NOMO-1 (cell line): ENCODE measurements around the gene MGAT3.
"Not testable (repeated sequence)": the region's sequence is repeated elsewhere in the genome, so short reads cannot be mapped to it uniquely, and the experiment has no call there.

Experiments used
- DNase-seq, 2 experiments: peaks; one replicate each; lab custom pipeline; 2025; ENCODE audit not compliant: unreplicated experiment in 2 of 2; lab: John Stamatoyannopoulos, UW

Gene MGAT3

GRCh38 chr22:39488563-39489083, 31.8 kb downstream of the MGAT3 start:
- DNase-seq: no peak

GRCh38 chr22:39489094-39490068, 32.6 kb downstream of the MGAT3 start:
- DNase-seq: no peak

GRCh38 chr22:39490135-39490798, 33.5 kb downstream of the MGAT3 start:
- DNase-seq: peak; percentile 86 to 89

- DNase-seq: no peak
These were observed 34.3 kb downstream of the MGAT3 start for GRCh38 chr22:39490966-39491680.

- no peak for DNase-seq
These were observed 34.9 kb downstream of the MGAT3 start for GRCh38 chr22:39491696-39492095.

- no peak for DNase-seq
These were observed 35.4 kb downstream of the MGAT3 start for GRCh38 chr22:39492186-39492585.

- DNase-seq: no peak
These were observed 36.9 kb downstream of the MGAT3 start for GRCh38 chr22:39493759-39494158.

GRCh38 chr22:39494471-39495120, 37.8 kb downstream of the MGAT3 start:
- no peak for DNase-seq

- DNase-seq: peak; percentile 59 to 68
These were observed 39.5 kb downstream of the MGAT3 start for GRCh38 chr22:39496131-39496838.

GRCh38 chr22:39497429-39497828, 40.6 kb downstream of the MGAT3 start:
- no peak for DNase-seq

- DNase-seq: no peak
These were observed 41.6 kb downstream of the MGAT3 start for GRCh38 chr22:39498368-39498767.

GRCh38 chr22:39498802-39499201, 42.0 kb downstream of the MGAT3 start:
- no peak for DNase-seq

- no peak for DNase-seq
These were observed 43.3 kb downstream of the MGAT3 start for GRCh38 chr22:39500101-39500500.

- no peak for DNase-seq
These were observed 44.9 kb downstream of the MGAT3 start for GRCh38 chr22:39501644-39502108.

GRCh38 chr22:39502109-39502788, 45.4 kb downstream of the MGAT3 start, which contains the start of gene MIEF1:
Gene MIEF1 (plus strand): TSS chr22:39502290. CDS start chr22:39511295, 9,005 bp downstream.
- peak; percentile 89 to 92 for DNase-seq

GRCh38 chr22:39502789-39503409, 46.1 kb downstream of the MGAT3 start:
- peak; percentile 33 to 61 for DNase-seq

- no peak for DNase-seq
These were observed 46.8 kb downstream of the MGAT3 start for GRCh38 chr22:39503630-39504029.

GRCh38 chr22:39504071-39504470, 47.3 kb downstream of the MGAT3 start:
- no peak for DNase-seq

GRCh38 chr22:39507021-39507420, 50.2 kb downstream of the MGAT3 start:
- DNase-seq: not testable (repeated sequence)
